WI38 (cell line): ENCODE results near the gene MPP7.

Experiments used
- H3K4me3 ChIP-seq: 2 replicates; pipeline ENCODE4 v1.5.1; 2011; ENCODE audit warnings: low read depth, mild to moderate bottlenecking, control low read depth, low read length
- TF ChIP-seq, protein P1 (sequence below): IDR thresholded peaks from 2 replicates; pipeline ENCODE4 v1.5.1; 2012; ENCODE audit warnings: low read depth, mild to moderate bottlenecking, control low read depth, low read length

Gene MPP7

DNA sequence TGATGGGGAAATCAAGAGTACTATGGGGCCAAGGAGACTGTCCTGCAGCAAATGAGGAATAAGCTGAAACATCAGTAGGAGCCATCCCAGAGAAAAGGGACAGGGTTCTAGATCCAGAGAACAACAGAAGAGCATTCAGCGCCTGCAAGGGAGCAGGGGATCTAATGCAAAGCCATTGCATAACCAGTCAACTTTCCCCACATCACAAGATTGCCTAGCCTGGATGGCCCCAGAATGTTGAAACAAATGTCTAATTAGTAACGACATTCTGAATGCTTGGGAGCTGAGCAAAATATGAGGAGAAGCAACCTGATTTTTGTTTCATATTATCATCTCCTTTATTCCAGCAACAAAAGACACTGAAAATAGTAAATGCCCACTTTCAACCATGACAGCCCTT, 2.7 kb upstream of the MPP7 start:
- no peak overlapping the region for H3K4me3 ChIP-seq
- TF ChIP-seq, protein P1, sequence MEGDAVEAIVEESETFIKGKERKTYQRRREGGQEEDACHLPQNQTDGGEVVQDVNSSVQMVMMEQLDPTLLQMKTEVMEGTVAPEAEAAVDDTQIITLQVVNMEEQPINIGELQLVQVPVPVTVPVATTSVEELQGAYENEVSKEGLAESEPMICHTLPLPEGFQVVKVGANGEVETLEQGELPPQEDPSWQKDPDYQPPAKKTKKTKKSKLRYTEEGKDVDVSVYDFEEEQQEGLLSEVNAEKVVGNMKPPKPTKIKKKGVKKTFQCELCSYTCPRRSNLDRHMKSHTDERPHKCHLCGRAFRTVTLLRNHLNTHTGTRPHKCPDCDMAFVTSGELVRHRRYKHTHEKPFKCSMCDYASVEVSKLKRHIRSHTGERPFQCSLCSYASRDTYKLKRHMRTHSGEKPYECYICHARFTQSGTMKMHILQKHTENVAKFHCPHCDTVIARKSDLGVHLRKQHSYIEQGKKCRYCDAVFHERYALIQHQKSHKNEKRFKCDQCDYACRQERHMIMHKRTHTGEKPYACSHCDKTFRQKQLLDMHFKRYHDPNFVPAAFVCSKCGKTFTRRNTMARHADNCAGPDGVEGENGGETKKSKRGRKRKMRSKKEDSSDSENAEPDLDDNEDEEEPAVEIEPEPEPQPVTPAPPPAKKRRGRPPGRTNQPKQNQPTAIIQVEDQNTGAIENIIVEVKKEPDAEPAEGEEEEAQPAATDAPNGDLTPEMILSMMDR, result no peak

DNA sequence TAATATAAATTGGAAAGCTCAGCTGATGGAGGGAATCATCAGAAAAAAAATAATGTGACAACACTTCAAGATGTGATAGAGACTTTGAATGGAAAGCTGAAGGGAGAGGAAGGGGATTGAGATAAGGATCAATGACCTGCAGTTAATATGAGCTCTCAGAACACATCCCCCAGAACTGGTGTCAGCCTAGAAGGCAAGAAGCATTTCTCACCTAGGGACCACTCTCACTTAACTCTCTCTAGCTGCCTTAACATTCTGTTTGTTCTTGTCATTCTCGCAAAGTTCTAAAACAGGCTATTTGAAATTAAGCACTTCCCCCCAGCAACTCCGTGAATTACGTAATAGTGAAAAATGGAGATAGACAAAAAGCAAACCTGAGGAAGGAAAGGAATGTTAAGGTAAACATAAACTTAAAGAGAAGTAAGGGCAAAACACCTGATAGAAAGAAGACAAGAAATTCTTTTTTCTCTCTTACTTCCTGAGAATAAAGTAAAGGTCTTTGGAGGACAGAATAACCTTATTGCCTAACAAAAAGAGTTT, 1.2 kb upstream of the MPP7 start:
- TF ChIP-seq, protein P1, result no peak
- H3K4me3 ChIP-seq, result no peak overlapping the region

DNA sequence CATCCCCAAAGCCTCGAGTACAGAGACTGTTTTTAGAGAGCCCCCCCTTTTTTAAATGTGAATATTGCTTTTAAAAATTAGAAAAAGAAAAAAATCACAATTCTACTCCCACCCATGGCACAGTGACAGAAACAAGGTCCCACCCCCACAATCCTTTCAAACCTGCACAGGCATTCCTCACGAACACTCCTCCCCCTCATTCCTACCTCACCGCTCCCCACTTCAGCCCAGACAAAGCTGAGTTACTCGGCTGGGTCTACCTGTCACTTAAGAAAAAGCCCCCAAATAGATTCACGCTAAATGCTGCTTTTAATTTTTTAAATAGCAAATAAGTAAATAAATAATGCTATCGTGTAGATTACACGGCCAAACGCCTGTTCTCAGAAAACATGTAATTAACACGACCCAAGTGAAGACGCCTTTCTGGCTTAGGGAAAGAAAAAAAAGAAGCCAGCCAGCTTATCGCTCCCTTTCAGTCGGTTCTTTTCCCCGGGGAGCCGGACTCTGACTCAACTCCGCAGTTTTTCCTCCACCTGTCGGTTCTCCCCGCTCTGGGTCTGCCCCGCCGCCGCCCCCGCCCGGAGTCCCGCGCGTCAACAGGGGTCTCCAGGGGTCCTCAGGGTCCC, 739 bp downstream of the MPP7 start:
- TF ChIP-seq, protein P1, result no peak
- peak overlapping the region; percentile 67 for H3K4me3 ChIP-seq

DNA sequence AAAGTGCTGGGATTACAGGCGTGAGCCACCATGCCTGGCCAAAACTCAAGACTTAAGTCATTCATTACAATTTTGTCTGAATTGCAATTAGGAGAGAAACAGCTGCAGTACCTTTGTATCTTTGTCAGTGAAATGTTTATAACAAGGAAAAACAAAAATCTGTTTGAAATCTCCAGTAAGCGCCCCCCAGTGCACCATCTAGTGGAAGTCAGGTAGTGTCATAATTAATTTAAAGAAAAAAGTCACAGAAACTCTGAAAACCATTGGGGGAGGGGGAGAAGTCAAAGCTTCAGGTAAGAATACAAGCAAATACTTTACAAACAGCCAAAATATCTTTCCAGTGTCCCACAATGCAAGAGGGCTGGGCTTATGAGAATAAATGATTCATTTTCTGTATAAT, 2.8 kb downstream of the MPP7 start:
- TF ChIP-seq, protein P1, result no peak
- H3K4me3 ChIP-seq, result no peak overlapping the region

DNA sequence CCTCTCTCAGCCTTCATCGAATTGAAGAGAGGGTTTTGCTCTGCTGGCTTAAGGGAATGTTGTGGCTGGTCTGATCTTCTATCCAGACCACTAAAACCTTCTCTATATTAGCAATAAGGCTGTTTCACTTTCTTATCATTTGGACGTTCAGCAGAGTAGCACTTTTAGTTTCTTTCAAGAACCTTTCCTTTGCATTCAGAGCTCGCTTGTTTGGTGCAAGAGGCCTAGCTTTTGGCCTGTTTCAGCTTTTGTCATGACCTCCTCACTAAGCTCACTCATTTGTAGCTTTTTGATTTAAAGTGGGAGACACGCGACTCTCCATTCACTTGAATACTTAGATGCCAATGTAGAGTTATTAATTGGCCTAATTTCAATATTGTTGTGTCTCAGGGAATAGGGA, 3.9 kb downstream of the MPP7 start:
- no peak overlapping the region for H3K4me3 ChIP-seq
- TF ChIP-seq, protein P1, result no peak

DNA sequence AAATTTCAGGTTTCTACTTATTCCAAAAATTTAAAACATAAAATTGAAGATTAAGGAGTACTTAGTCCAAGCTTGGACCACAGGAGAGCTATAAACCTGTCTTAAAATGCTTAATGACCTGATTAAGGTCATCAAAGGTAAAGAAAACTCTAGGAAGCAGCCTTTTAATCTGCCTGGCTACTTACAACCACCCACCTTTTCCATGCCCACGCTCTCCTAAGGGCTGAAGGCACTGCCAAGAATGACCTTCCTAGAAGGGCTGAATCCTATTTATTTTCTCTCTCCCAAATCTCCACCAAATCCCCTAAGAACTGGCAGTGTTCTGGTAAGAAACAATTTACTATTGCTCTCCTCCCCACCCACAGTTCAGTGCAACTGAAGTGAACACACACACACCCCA, 6.8 kb downstream of the MPP7 start:
- TF ChIP-seq, protein P1, result no peak

DNA sequence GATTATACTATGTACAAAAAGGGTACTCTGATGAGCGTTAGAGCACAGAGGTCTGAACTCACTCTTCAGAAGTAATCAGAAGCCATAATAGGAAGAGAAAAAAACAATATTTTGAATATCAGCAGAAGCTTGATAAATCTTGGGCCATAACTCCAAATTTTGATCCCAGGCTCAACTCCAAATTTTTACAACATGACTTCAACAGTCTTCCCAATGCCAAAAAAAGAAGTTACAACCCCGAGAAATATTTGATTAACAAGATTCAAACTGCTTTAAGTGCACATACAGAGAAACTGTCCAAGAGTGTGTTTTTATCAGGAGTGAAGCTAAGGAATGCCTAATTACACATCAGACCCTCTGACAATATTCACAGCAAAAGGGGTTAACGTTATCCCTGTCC, 7.5 kb downstream of the MPP7 start:
- TF ChIP-seq, protein P1, result no peak
- no peak overlapping the region for H3K4me3 ChIP-seq

More for the DNA sequence above, 6.8 kb downstream of the MPP7 start:
- no peak overlapping the region for H3K4me3 ChIP-seq
